Panc1 (cell line): ENCODE measurements around the gene PHTF2. TPM values are rescaled to one million over a fixed set of nuclear protein-coding genes. Genes with fewer than 3 reads are reported as not detected.

Source experiments
- ATAC-seq: fragments of 200-7000 bp; cut with Tn5 transposase; 2 replicates; pipeline ENCODE4 v1.9.1; 2020; ENCODE audit warnings: mild to moderate bottlenecking, moderate library complexity
- BruUV-seq: library from RNA; stranded (reverse); fragments of 400-500 nt; replicated peaks from 2 replicates; lab custom pipeline; 2021; lab: Mats Ljungman, UMichigan
- CTCF ChIA-PET: fragments of 300-600 bp; sonication (Branson Sonifier 250); formaldehyde crosslinking; loops from one replicate; lab custom pipeline; 2022; ENCODE audit warnings: antibody characterized with exemption; lab: Charles Lee
- POLR2A ChIA-PET: fragments of 300-600 bp; sonication (Branson Sonifier 250); formaldehyde crosslinking; loops from one replicate; lab custom pipeline; 2022; ENCODE audit warnings: antibody characterized with exemption; lab: Charles Lee
- DNase-seq: peaks from one replicate; pipeline ENCODE4 v3.0.0-alpha.2; 2010; ENCODE audit warnings: low read depth, low spot score
- H3K27ac ChIP-seq: 2 replicates; pipeline ENCODE4 v1.5.1; 2011; ENCODE audit warnings: mild to moderate bottlenecking, low read length, inconsistent platforms
- H3K27me3 ChIP-seq: fragments of 200-500 bp; sonication (Bioruptor generic); 2 replicates; pipeline ENCODE4 v1.6.0; 2014; ENCODE audit warnings: low read length, inconsistent platforms; ENCODE audit not compliant: control insufficient read depth, insufficient read depth
- H3K36me3 ChIP-seq: fragments of 200-500 bp; sonication (Bioruptor generic); 2 replicates; pipeline ENCODE4 v1.5.1; 2014; ENCODE audit warnings: inconsistent platforms, mild to moderate bottlenecking, low read length, moderate library complexity; ENCODE audit not compliant: control insufficient read depth, insufficient read depth
- H3K4me1 ChIP-seq: 2 replicates; pipeline ENCODE4 v1.5.1; 2011; ENCODE audit warnings: inconsistent platforms, mild to moderate bottlenecking, low read length, moderate library complexity; ENCODE audit not compliant: control insufficient read depth, insufficient read depth
- H3K4me3 ChIP-seq, 2 experiments: 2 replicates each; pipeline ENCODE4 v1.5.1; 2011 to 2012; ENCODE audit warnings: low read depth in 2 of 2, low read length in 2 of 2, mild to moderate bottlenecking in 2 of 2, inconsistent platforms in 1 of 2, moderate library complexity in 1 of 2
- H3K9me3 ChIP-seq: fragments of 200-500 bp; sonication (Bioruptor generic); 2 replicates; pipeline ENCODE4 v1.5.1; 2014; ENCODE audit warnings: low read depth, mild to moderate bottlenecking, inconsistent platforms, low read length, moderate library complexity; ENCODE audit not compliant: control insufficient read depth, insufficient read depth
- CTCF ChIP-seq: fragments of 450-650 bp; IDR thresholded peaks from 2 replicates; pipeline ENCODE4 v1.5.1; 2017; ENCODE audit warnings: mild to moderate bottlenecking
- POLR2AphosphoS5 ChIP-seq: IDR thresholded peaks from 2 replicates; pipeline ENCODE4 v1.6.1; 2012; ENCODE audit warnings: mild to moderate bottlenecking, low read depth, low read length, moderate library complexity
- REST ChIP-seq, 2 experiments: IDR thresholded peaks; 2 replicates each; pipeline ENCODE4 v1.6.1; 2011 to 2012; ENCODE audit warnings: low read depth in 2 of 2, control low read depth in 1 of 2, low read length in 1 of 2, mild to moderate bottlenecking in 1 of 2, moderate library complexity in 1 of 2; ENCODE audit not compliant: insufficient read depth in 1 of 2
- SIN3A ChIP-seq: IDR thresholded peaks from 2 replicates; pipeline ENCODE4 v1.6.1; 2012; ENCODE audit warnings: low read depth, mild to moderate bottlenecking, low read length, moderate library complexity, borderline replicate concordance; ENCODE audit not compliant: insufficient read depth
- TCF7L2 ChIP-seq: IDR thresholded peaks from 2 replicates; pipeline ENCODE4 v1.6.1; 2011; ENCODE audit warnings: mild to moderate bottlenecking, low read depth, low read length, inconsistent platforms
- in situ Hi-C: cut with HindIII; loops from 2 replicates; pipeline ENCODE4 v1.10.0; 2016; ENCODE audit warnings: low sequenced_read_pairs, low pct_unique_long_range_greater_than_20kb
- intact Hi-C: fragments of 100-400 bp; cut with micrococcal nuclease; formaldehyde crosslinking; loops from one replicate; pipeline ENCODE4 v1.10.0; 2022; ENCODE audit not compliant: unreplicated experiment
- total RNA-seq: library from RNA; stranded (reverse); gene quantifications from one replicate; pipeline ENCODE4 v1.2.1, GENCODE V29; 2021; ENCODE audit not compliant: unreplicated experiment

PHTF2 gene
- total RNA-seq, 1 experiment from 2014 or later, result 61.5 TPM

DNA sequence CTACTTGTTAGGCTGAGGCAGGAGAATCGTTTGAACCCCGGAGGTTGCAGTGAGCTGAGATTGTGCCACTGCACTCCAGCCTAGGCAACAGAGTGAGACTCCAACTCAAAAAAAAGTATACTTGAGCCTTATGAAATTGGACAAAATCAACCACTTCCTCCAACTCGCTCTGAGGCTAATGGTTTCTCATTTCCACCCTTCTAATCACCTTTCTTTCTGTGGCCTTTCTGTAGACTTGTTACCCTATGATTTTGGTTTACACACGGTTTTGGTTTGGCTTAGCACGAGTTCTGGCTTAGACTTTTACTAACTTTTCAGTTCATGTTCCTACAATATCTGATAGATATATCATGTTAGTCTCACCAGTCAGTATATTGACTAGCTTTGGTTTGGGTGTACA lies 152.0 kb downstream of the PHTF2 start:
- ChIA-PET CTCF (no interaction called here), POLR2A (no interaction called here)
- ATAC-seq (no peak), DNase-seq (no peak)
- Histone ChIP-seq H3K27ac (no peak overlapping the region), H3K4me3 (no peak overlapping the region), H3K27me3 (no peaks in the 10 kb centered on the region), H3K9me3 (no peaks in the 10 kb centered on the region), H3K36me3 (no peaks in the 10 kb centered on the region; the same call in 1 of the 2 replicates), H3K4me1 (no peaks in the 10 kb centered on the region)
- no peak for TF ChIP-seq TCF7L2
- no peak for TF ChIP-seq REST (IDR thresholded peaks at IDR 0.05; ENCODE audit: insufficient read depth in 1 of 2, low read depth in 2 of 2, low read length in 1 of 2)
- no peak for TF ChIP-seq SIN3A
- TF ChIP-seq POLR2AphosphoS5, result no peak
- TF ChIP-seq CTCF, result no peak
- BruUV-seq, result no TSS peak
- in situ Hi-C loops, result no loop called here
- intact Hi-C loops, result no loop called here

- no peaks in the 10 kb centered on the region for H3K4me1 ChIP-seq
- no peaks in the 10 kb centered on the region; the same call in 1 of the 2 replicates for H3K36me3 ChIP-seq
- intact Hi-C loops (no loop called here), in situ Hi-C loops (no loop called here)
- H3K4me3 ChIP-seq, result no peak overlapping the region
- H3K27me3 ChIP-seq, result no peaks in the 10 kb centered on the region
- CTCF ChIA-PET, result no interaction called here
- POLR2A ChIA-PET, result no interaction called here
- ATAC-seq (no peak), DNase-seq (no peak)
- BruUV-seq, result no TSS peak
- no peak overlapping the region for H3K27ac ChIP-seq
- TF ChIP-seq TCF7L2, result no peak
- TF ChIP-seq CTCF, result no peak
- TF ChIP-seq REST (IDR thresholded peaks at IDR 0.05; ENCODE audit: insufficient read depth in 1 of 2, low read depth in 2 of 2, low read length in 1 of 2), result no peak
- TF ChIP-seq SIN3A, result no peak
- no peak for TF ChIP-seq POLR2AphosphoS5
- no peaks in the 10 kb centered on the region for H3K9me3 ChIP-seq
Observed at GRCh38 chr7:77954773-77955555, 156.4 kb downstream of the PHTF2 start.
